GM21786 (cell line): ENCODE results near the gene PIP5K1C.

Source experiments
- ATAC-seq: cut with Tn5 transposase; IDR thresholded peaks from one replicate; pipeline ENCODE4 v1.9.1; 2021; ENCODE audit not compliant: unreplicated experiment

The PIP5K1C gene

GRCh38 chr19:3700242-3701032 is at the start of gene PIP5K1C:
PIP5K1C (minus strand) TSS chr19:3700468; CDS start chr19:3700390, 78 bp downstream.
- ATAC-seq, result peak; percentile 60

GRCh38 chr19:3748965-3749364 is 48.7 kb upstream of the PIP5K1C start:
- no peak for ATAC-seq

GRCh38 chr19:3746371-3747056 is 46.2 kb upstream of the PIP5K1C start:
- no peak for ATAC-seq

- ATAC-seq, result no peak
Observed at GRCh38 chr19:3745363-3746045, 45.2 kb upstream of the PIP5K1C start.

GRCh38 chr19:3743486-3743885 is 43.2 kb upstream of the PIP5K1C start:
- ATAC-seq, result no peak

- ATAC-seq, result no peak
Observed at GRCh38 chr19:3740431-3740830, 40.2 kb upstream of the PIP5K1C start.

- ATAC-seq, result no peak
Observed at GRCh38 chr19:3738477-3739220, 38.4 kb upstream of the PIP5K1C start.

GRCh38 chr19:3737487-3738205 is 37.4 kb upstream of the PIP5K1C start:
- ATAC-seq, result no peak

- no peak for ATAC-seq
Observed at GRCh38 chr19:3736106-3736724, 35.9 kb upstream of the PIP5K1C start.

GRCh38 chr19:3734310-3734600 is 34.0 kb upstream of the PIP5K1C start:
- no peak for ATAC-seq

GRCh38 chr19:3733549-3734309 is 33.5 kb upstream of the PIP5K1C start:
- ATAC-seq, result no peak

- ATAC-seq, result no peak
Observed at GRCh38 chr19:3732108-3732507, 31.8 kb upstream of the PIP5K1C start.

GRCh38 chr19:3730457-3730958 is 30.2 kb upstream of the PIP5K1C start:
- ATAC-seq, result no peak

- no peak for ATAC-seq
Observed at GRCh38 chr19:3725640-3726310, 25.5 kb upstream of the PIP5K1C start.

- no peak for ATAC-seq
Observed at GRCh38 chr19:3725121-3725520, 24.9 kb upstream of the PIP5K1C start.

- ATAC-seq, result no peak
Observed at GRCh38 chr19:3723883-3724282, 23.6 kb upstream of the PIP5K1C start.

GRCh38 chr19:3723110-3723488 is 22.8 kb upstream of the PIP5K1C start:
- ATAC-seq, result no peak

- ATAC-seq, result no peak
Observed at GRCh38 chr19:3722443-3723109, 22.3 kb upstream of the PIP5K1C start.
